Ishikawa (cell line): ENCODE results near the gene BAZ2B.

Experiments used
- CEBPB ChIP-seq: IDR thresholded peaks from 2 replicates; pipeline ENCODE4 v1.6.1; 2012
- EGR1 ChIP-seq: IDR thresholded peaks from 2 replicates; pipeline ENCODE4 v1.6.1; 2012
- EP300 ChIP-seq: IDR thresholded peaks from 2 replicates; pipeline ENCODE4 v1.6.1; 2012; ENCODE audit warnings: borderline replicate concordance
- NFIC ChIP-seq: IDR thresholded peaks from 2 replicates; pipeline ENCODE4 v1.6.1; 2012
- RAD21 ChIP-seq: IDR thresholded peaks from 2 replicates; pipeline ENCODE4 v1.6.1; 2012; ENCODE audit warnings: low read depth
- TCF12 ChIP-seq: IDR thresholded peaks from 2 replicates; pipeline ENCODE4 v1.6.1; 2012; ENCODE audit warnings: low read depth
- TEAD4 ChIP-seq: IDR thresholded peaks from 2 replicates; pipeline ENCODE4 v1.6.1; 2012
- YY1 ChIP-seq: IDR thresholded peaks from 2 replicates; pipeline ENCODE4 v1.6.1; 2012; ENCODE audit warnings: low read depth
- ZBTB7A ChIP-seq: IDR thresholded peaks from 2 replicates; pipeline ENCODE4 v1.6.1; 2012; ENCODE audit warnings: low read depth
- TF ChIP-seq, protein P1 (sequence below): IDR thresholded peaks from 2 replicates; pipeline ENCODE4 v1.6.1; 2012; ENCODE audit warnings: low read depth, mild to moderate bottlenecking
- TF ChIP-seq, protein P2 (sequence below): IDR thresholded peaks from 2 replicates; pipeline ENCODE4 v1.6.1; 2012

DNA sequence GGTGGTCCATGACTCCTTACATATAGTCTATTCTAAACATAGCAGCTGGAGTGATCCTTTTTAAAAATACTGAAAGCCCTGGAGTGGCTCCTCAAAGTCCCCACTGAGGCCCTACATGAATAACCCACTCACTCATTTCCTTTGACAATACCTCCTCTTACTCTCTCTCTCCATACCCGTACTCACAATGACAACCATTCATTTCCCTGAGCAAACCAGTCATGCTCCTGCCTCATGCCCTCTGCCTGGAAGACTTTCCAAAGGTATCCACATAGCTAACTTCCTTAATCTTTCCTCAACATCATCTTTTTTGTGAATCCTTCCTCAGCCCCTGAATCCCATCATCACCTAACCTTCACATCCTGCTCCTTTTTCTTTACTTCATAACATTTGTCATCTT lies 102.6 kb downstream of the BAZ2B start:
- TF ChIP-seq TCF12, result no peak
- TF ChIP-seq CEBPB, result no peak
- no peak for TF ChIP-seq ZBTB7A
- TF ChIP-seq, protein P1, sequence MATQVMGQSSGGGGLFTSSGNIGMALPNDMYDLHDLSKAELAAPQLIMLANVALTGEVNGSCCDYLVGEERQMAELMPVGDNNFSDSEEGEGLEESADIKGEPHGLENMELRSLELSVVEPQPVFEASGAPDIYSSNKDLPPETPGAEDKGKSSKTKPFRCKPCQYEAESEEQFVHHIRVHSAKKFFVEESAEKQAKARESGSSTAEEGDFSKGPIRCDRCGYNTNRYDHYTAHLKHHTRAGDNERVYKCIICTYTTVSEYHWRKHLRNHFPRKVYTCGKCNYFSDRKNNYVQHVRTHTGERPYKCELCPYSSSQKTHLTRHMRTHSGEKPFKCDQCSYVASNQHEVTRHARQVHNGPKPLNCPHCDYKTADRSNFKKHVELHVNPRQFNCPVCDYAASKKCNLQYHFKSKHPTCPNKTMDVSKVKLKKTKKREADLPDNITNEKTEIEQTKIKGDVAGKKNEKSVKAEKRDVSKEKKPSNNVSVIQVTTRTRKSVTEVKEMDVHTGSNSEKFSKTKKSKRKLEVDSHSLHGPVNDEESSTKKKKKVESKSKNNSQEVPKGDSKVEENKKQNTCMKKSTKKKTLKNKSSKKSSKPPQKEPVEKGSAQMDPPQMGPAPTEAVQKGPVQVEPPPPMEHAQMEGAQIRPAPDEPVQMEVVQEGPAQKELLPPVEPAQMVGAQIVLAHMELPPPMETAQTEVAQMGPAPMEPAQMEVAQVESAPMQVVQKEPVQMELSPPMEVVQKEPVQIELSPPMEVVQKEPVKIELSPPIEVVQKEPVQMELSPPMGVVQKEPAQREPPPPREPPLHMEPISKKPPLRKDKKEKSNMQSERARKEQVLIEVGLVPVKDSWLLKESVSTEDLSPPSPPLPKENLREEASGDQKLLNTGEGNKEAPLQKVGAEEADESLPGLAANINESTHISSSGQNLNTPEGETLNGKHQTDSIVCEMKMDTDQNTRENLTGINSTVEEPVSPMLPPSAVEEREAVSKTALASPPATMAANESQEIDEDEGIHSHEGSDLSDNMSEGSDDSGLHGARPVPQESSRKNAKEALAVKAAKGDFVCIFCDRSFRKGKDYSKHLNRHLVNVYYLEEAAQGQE, result no peak
- TF ChIP-seq EP300, result no peak
- TF ChIP-seq NFIC, result no peak
- TF ChIP-seq YY1, result no peak
- no peak for TF ChIP-seq RAD21
- TF ChIP-seq, protein P2, sequence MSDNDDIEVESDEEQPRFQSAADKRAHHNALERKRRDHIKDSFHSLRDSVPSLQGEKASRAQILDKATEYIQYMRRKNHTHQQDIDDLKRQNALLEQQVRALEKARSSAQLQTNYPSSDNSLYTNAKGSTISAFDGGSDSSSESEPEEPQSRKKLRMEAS, result no peak
- TF ChIP-seq TEAD4, result no peak
- TF ChIP-seq EGR1, result no peak
